ENCODE data around the gene ZNF205. TPM values are rescaled to one million over a fixed set of nuclear protein-coding genes. Genes with fewer than 3 reads are reported as not detected.

Gene ZNF205
- total and polyA plus RNA-seq, 2 of the 13 experiments (the other 11 are each of a cell fraction or from before 2014, with no cell fraction given): 5.8 to 10.2 TPM

DNA sequence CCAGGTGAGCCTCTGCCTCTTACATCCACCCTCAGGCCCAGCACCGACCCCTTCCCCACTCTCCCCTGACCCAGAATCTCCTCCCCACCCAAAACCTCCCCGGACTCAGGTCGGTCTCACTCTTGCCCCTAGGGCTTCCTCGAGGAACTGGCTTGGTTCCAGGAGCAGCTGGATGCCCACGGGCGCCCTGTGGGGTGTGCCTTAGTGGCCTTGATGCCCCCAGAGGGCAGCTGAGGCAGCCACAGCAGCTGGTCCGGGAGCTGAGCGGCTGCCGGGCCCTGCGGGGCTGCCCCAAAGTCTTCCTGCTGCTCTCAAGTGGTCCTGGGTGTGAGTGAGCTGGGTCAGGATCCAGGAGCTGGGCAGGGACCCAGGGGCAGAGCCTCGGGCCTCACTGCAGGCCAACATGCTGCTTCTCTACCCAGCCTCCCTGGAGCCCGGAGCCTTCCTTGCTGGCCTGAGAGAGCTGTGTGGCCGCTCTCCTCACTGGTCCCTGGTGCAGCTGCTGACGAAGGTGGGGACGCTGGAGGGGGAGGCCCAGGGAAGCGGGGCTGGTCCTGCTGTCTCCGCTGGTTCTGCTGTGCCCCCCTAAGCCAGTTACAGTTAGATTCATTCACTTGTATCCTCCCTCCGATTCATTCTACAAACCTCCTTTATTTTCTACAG, 32.1 kb downstream of the ZNF205 start:
- H3K4me2 ChIP-seq (ENCODE audit: low read depth, low read length): peak overlapping the region; percentile 84
- ATAC-seq (peak; percentile 18), FAIRE-seq (no peak), DNase-seq (ENCODE audit: low spot score) (no peak)
- H3K9me3 ChIP-seq (ENCODE audit: low read length): no peaks in the 10 kb centered on the region
- no peaks in the 10 kb centered on the region for H3K36me3 ChIP-seq (replicated peaks in 1 of 2; ENCODE audit: control insufficient read depth in 1 of 2, insufficient read depth in 2 of 2, low read length in 2 of 2)
- WGBS (ENCODE audit: low lambda C conversion rate): 67% methylated on average over 2 of the region's 18 CpGs
- H2AFZ ChIP-seq (ENCODE audit: low read length): no peak overlapping the region
- in situ Hi-C loops (cut with HindIII; ENCODE audit: extremely low pct_ligation_motif_present, low pct_unique_long_range_greater_than_20kb) (no loop called here), intact Hi-C loops (cut with micrococcal nuclease; ENCODE audit: unreplicated experiment) (no loop called here)
- peaks cover 62% of the 10 kb centered on the region for H3K4me1 ChIP-seq (ENCODE audit: insufficient read depth, low read length)
- H3K79me2 ChIP-seq (ENCODE audit: insufficient read depth, low read length): no peaks in the 10 kb centered on the region
- H4K20me1 ChIP-seq (ENCODE audit: insufficient read depth, low read length): no peaks in the 10 kb centered on the region
- BruUV-seq (replicated peaks): no TSS peak
- H3K9ac ChIP-seq (ENCODE audit: insufficient read depth, low read depth, low read length): peak overlapping the region; percentile 42; the same call in 1 of the 2 replicates
- peak overlapping the region in 2 of 3 experiments; percentile 30 to 69; a peak in 5 of 6 replicates for H3K4me3 ChIP-seq (replicated peaks in 1 of 3; ENCODE audit: insufficient read depth in 1 of 3, low read depth in 2 of 3, low read length in 3 of 3)
- ChIA-PET POLR2A (interaction anchor here (1.2 to 1.9 kb wide), 3 partner anchors 10 to 13 kb away, joined by 3 to 26 read pairs (median 7); partner anchors contain the start of gene ZNF213), CTCF (ENCODE audit: low intra/inter-chr PET ratio, low total read pairs) (no interaction called here)
- H3K27ac ChIP-seq (ENCODE audit: extremely low read length, insufficient read depth, low read length): peak overlapping the region; percentile 40
- H3K27me3 ChIP-seq (ENCODE audit: control insufficient read depth in 1 of 2, insufficient read depth in 2 of 2, low read length in 2 of 2): peaks cover 0 to 26% of the 10 kb centered on the region in 2 experiments; a peak in 3 of 5 replicates
- TF ChIP-seq, protein P1, sequence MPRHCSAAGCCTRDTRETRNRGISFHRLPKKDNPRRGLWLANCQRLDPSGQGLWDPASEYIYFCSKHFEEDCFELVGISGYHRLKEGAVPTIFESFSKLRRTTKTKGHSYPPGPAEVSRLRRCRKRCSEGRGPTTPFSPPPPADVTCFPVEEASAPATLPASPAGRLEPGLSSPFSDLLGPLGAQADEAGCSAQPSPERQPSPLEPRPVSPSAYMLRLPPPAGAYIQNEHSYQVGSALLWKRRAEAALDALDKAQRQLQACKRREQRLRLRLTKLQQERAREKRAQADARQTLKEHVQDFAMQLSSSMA (CRISPR knock-in tag; IDR thresholded peaks at IDR 0.05): 0 out of 2 replicates have a peak, but pooled peaks have one; percentile 38
- TF ChIP-seq, protein P2, sequence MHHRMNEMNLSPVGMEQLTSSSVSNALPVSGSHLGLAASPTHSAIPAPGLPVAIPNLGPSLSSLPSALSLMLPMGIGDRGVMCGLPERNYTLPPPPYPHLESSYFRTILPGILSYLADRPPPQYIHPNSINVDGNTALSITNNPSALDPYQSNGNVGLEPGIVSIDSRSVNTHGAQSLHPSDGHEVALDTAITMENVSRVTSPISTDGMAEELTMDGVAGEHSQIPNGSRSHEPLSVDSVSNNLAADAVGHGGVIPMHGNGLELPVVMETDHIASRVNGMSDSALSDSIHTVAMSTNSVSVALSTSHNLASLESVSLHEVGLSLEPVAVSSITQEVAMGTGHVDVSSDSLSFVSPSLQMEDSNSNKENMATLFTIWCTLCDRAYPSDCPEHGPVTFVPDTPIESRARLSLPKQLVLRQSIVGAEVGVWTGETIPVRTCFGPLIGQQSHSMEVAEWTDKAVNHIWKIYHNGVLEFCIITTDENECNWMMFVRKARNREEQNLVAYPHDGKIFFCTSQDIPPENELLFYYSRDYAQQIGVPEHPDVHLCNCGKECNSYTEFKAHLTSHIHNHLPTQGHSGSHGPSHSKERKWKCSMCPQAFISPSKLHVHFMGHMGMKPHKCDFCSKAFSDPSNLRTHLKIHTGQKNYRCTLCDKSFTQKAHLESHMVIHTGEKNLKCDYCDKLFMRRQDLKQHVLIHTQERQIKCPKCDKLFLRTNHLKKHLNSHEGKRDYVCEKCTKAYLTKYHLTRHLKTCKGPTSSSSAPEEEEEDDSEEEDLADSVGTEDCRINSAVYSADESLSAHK (CRISPR knock-in tag; IDR thresholded peaks at IDR 0.05; ENCODE audit: borderline replicate concordance): no peak
- TF ChIP-seq FOXC1 (CRISPR knock-in tag; IDR thresholded peaks at IDR 0.05; ENCODE audit: borderline replicate concordance) (no peak), ZFX (CRISPR knock-in tag; IDR thresholded peaks at IDR 0.05; ENCODE audit: low read depth) (no peak; the same call in 1 of the 2 replicates), NFE2L2 (IDR thresholded peaks at IDR 0.05; ENCODE audit: low read length) (no peak), ZNF557 (CRISPR knock-in tag; IDR thresholded peaks at IDR 0.05) (no peak), DR1 (CRISPR knock-in tag; IDR thresholded peaks at IDR 0.05) (no peak), KDM6A (CRISPR knock-in tag; IDR thresholded peaks at IDR 0.05; ENCODE audit: low read depth) (no peak), ARNT (IDR thresholded peaks at IDR 0.05) (no peak), ZNF460 (CRISPR knock-in tag; IDR thresholded peaks at IDR 0.05; ENCODE audit: borderline replicate concordance) (no peak), ZNF224 (CRISPR knock-in tag; IDR thresholded peaks at IDR 0.05) (no peak), HOXA5 (CRISPR knock-in tag; IDR thresholded peaks at IDR 0.05) (no peak), CBX2 (IDR thresholded peaks at IDR 0.05; ENCODE audit: low read depth, low read length) (no peak), CBX2 (CRISPR knock-in tag; IDR thresholded peaks at IDR 0.05; ENCODE audit: low read depth) (no peak), POLR2AphosphoS2 (IDR thresholded peaks at IDR 0.05; ENCODE audit: low read depth, low read length) (no peak), WIZ (CRISPR knock-in tag; IDR thresholded peaks at IDR 0.05) (no peak), ARID2 (CRISPR knock-in tag; IDR thresholded peaks at IDR 0.05; ENCODE audit: borderline replicate concordance) (no peak), ZNF558 (CRISPR knock-in tag; IDR thresholded peaks at IDR 0.05; ENCODE audit: borderline replicate concordance) (no peak)
- TF ChIP-seq, protein P3, sequence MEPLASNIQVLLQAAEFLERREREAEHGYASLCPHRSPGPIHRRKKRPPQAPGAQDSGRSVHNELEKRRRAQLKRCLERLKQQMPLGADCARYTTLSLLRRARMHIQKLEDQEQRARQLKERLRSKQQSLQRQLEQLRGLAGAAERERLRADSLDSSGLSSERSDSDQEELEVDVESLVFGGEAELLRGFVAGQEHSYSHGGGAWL (CRISPR knock-in tag; IDR thresholded peaks at IDR 0.05): 0 out of 2 replicates have a peak, but pooled peaks have one; percentile 14
- TF ChIP-seq, protein P4, sequence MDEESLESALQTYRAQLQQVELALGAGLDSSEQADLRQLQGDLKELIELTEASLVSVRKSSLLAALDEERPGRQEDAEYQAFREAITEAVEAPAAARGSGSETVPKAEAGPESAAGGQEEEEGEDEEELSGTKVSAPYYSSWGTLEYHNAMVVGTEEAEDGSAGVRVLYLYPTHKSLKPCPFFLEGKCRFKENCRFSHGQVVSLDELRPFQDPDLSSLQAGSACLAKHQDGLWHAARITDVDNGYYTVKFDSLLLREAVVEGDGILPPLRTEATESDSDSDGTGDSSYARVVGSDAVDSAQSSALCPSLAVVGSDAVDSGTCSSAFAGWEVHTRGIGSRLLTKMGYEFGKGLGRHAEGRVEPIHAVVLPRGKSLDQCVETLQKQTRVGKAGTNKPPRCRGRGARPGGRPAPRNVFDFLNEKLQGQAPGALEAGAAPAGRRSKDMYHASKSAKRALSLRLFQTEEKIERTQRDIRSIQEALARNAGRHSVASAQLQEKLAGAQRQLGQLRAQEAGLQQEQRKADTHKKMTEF (CRISPR knock-in tag; IDR thresholded peaks at IDR 0.05): no peak
- TF ChIP-seq, protein P5, sequence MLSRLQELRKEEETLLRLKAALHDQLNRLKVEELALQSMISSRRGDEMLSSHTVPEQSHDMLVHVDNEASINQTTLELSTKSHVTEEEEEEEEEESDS (CRISPR knock-in tag; IDR thresholded peaks at IDR 0.05; ENCODE audit: borderline replicate concordance): no peak

Data from HepG2 (cell line).